ENCODE measurements around the gene KCNK7.

Gene KCNK7

GRCh38 chr11:65580031-65580692 lies 15.4 kb downstream of the KCNK7 start:
- no peak overlapping the region for H3K4me2 ChIP-seq (ENCODE audit: insufficient read depth, low read length)
- H3K4me1 ChIP-seq (ENCODE audit: insufficient read depth, low read length): peaks cover 26% of the 10 kb centered on the region
- H3K9me3 ChIP-seq (ENCODE audit: insufficient read depth, low read length, severe bottlenecking): no peaks in the 10 kb centered on the region
- DNase-seq: no peak
- no peak overlapping the region for H3K4me3 ChIP-seq (ENCODE audit: low read depth in 1 of 2, low read length in 2 of 2)
- peaks cover 18% of the 10 kb centered on the region for H3K79me2 ChIP-seq (ENCODE audit: insufficient read depth, low read length)
- peaks cover 9% of the 10 kb centered on the region for H4K20me1 ChIP-seq (ENCODE audit: insufficient read depth, low read length)
- TF ChIP-seq CTCF (IDR thresholded peaks at IDR 0.05; ENCODE audit: borderline replicate concordance, extremely low read depth, low read length, poor library complexity, severe bottlenecking) (no peak), EZH2 (IDR thresholded peaks at IDR 0.05; ENCODE audit: borderline replicate concordance, low read depth, low read length, severe bottlenecking) (no peak)
- no peak overlapping the region for H3K27ac ChIP-seq (ENCODE audit: low read length)
- peaks cover 47% of the 10 kb centered on the region for H3K36me3 ChIP-seq (ENCODE audit: insufficient read depth, low read length)
- H2AFZ ChIP-seq (ENCODE audit: low read depth, low read length): no peak overlapping the region
- ATAC-seq (ENCODE audit: insufficient read depth, low read depth): no peak
- no peaks in the 10 kb centered on the region for H3K27me3 ChIP-seq (ENCODE audit: insufficient read depth, low read length, poor library complexity)
- H3K9ac ChIP-seq (ENCODE audit: low read depth, low read length): no peak overlapping the region

- H3K27me3 ChIP-seq (ENCODE audit: insufficient read depth, low read length, poor library complexity): no peaks in the 10 kb centered on the region
- H2AFZ ChIP-seq (ENCODE audit: low read depth, low read length): no peak overlapping the region
- no peak for DNase-seq
- peaks cover 15% of the 10 kb centered on the region for H4K20me1 ChIP-seq (ENCODE audit: insufficient read depth, low read length)
- peaks cover 43% of the 10 kb centered on the region for H3K36me3 ChIP-seq (ENCODE audit: insufficient read depth, low read length)
- TF ChIP-seq CTCF (IDR thresholded peaks at IDR 0.05; ENCODE audit: borderline replicate concordance, extremely low read depth, low read length, poor library complexity, severe bottlenecking) (no peak), EZH2 (IDR thresholded peaks at IDR 0.05; ENCODE audit: borderline replicate concordance, low read depth, low read length, severe bottlenecking) (no peak)
- no peak overlapping the region for H3K27ac ChIP-seq (ENCODE audit: low read length)
- H3K4me2 ChIP-seq (ENCODE audit: insufficient read depth, low read length): no peak overlapping the region
- H3K4me3 ChIP-seq (ENCODE audit: low read depth in 1 of 2, low read length in 2 of 2): no peak overlapping the region
- peaks cover 18% of the 10 kb centered on the region for H3K79me2 ChIP-seq (ENCODE audit: insufficient read depth, low read length)
- ATAC-seq (ENCODE audit: insufficient read depth, low read depth): no peak
- no peak overlapping the region for H3K9ac ChIP-seq (ENCODE audit: low read depth, low read length)
- no peaks in the 10 kb centered on the region for H3K9me3 ChIP-seq (ENCODE audit: insufficient read depth, low read length, severe bottlenecking)
- peaks cover 35% of the 10 kb centered on the region for H3K4me1 ChIP-seq (ENCODE audit: insufficient read depth, low read length)
These were observed 16.3 kb downstream of the KCNK7 start for GRCh38 chr11:65579291-65579690.

GRCh38 chr11:65578667-65579066 lies 16.9 kb downstream of the KCNK7 start:
- H3K79me2 ChIP-seq (ENCODE audit: insufficient read depth, low read length): peaks cover 20% of the 10 kb centered on the region
- TF ChIP-seq CTCF (IDR thresholded peaks at IDR 0.05; ENCODE audit: borderline replicate concordance, extremely low read depth, low read length, poor library complexity, severe bottlenecking) (no peak), EZH2 (IDR thresholded peaks at IDR 0.05; ENCODE audit: borderline replicate concordance, low read depth, low read length, severe bottlenecking) (no peak)
- no peak overlapping the region for H3K9ac ChIP-seq (ENCODE audit: low read depth, low read length)
- DNase-seq (no peak), ATAC-seq (ENCODE audit: insufficient read depth, low read depth) (no peak)
- no peak overlapping the region for H3K4me3 ChIP-seq (ENCODE audit: low read depth in 1 of 2, low read length in 2 of 2)
- 0 out of 2 replicates have a peak overlapping the region, but pooled peaks have one; percentile 3 for H3K4me2 ChIP-seq (ENCODE audit: insufficient read depth, low read length)
- H3K27ac ChIP-seq (ENCODE audit: low read length): no peak overlapping the region
- no peak overlapping the region for H2AFZ ChIP-seq (ENCODE audit: low read depth, low read length)
- peaks cover 42% of the 10 kb centered on the region for H3K36me3 ChIP-seq (ENCODE audit: insufficient read depth, low read length)
- H3K9me3 ChIP-seq (ENCODE audit: insufficient read depth, low read length, severe bottlenecking): no peaks in the 10 kb centered on the region
- peaks cover 41% of the 10 kb centered on the region for H3K4me1 ChIP-seq (ENCODE audit: insufficient read depth, low read length)
- H4K20me1 ChIP-seq (ENCODE audit: insufficient read depth, low read length): peaks cover 18% of the 10 kb centered on the region
- no peaks in the 10 kb centered on the region for H3K27me3 ChIP-seq (ENCODE audit: insufficient read depth, low read length, poor library complexity)
